GM19035 (cell line): Measurements from ENCODE around the gene MTCL1.

Experiments
- ATAC-seq: cut with Tn5 transposase; IDR thresholded peaks from one replicate; pipeline ENCODE4 v1.9.1; 2021; ENCODE audit not compliant: unreplicated experiment

Gene MTCL1

GRCh38 chr18:8709248-8710059 is 4.1 kb downstream of the MTCL1 start:
- ATAC-seq: no peak

GRCh38 chr18:8711736-8712135 is 6.4 kb downstream of the MTCL1 start:
- ATAC-seq: no peak

GRCh38 chr18:8713691-8714090 is 8.3 kb downstream of the MTCL1 start:
- ATAC-seq: no peak

DNA sequence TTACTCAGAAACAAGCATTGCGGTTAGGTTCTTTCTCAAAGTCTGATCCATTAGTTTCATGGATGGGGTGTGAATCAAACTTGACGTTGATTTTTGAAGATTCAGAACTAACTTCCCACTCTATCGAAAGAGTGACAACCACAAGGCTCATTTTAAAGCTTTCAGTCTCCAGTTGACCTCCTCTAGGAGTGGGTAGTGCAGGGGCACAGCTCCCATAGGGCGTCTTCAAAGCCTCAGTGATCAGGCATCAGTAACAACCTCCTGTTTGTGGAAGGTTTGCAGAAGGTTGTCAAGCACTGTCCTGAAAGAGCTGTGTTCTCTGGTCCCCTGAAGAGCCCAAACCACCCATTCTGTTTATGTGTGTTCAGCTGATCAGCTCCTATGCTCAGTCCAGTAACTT is 10.2 kb downstream of the MTCL1 start:
- no peak for ATAC-seq

- no peak for ATAC-seq
Measured at GRCh38 chr18:8717011-8717770, 11.8 kb downstream of the MTCL1 start.

DNA sequence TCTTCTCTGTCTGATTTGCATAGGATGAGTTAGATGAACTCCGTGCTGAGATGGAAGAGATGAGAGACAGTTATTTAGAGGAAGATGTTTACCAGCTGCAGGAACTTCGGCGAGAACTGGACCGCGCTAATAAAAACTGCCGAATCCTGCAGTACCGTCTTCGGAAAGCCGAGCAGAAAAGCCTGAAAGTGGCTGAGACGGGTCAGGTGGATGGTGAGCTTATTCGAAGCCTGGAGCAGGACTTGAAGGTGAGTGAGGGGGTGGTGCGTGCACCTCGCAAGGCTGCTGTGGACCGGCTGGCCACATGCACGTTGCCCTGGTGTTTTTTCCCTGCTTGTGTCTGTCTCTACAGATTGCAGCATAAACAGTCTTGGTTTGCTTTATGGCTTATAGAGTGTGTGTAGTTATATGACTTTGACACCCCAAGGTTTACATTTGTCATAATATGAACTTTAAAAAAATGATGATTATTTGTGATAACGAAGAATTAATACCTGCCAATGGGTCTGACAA is 13.1 kb downstream of the MTCL1 start:
- ATAC-seq: no peak

DNA sequence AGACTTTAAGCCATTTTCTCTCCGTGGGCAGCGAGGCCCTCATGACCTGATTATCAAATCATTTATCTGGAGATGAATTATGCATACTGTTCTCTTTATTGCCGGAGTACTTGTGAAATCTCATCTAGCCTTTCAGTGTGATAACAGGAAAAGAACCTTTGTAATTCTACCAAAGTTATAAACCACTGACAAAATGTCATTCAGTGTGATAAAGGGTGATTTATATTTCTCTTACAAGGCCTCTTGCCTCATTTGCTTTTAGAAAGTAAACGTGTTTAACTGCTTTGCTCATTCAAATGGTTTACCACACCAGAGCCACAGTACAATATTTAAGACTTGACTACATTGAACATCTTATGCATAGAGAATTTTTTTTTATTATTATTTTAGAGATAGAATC is 13.8 kb downstream of the MTCL1 start:
- ATAC-seq: no peak

GRCh38 chr18:8720141-8720540 is 14.8 kb downstream of the MTCL1 start:
- ATAC-seq: no peak

GRCh38 chr18:8721094-8721669 is 15.8 kb downstream of the MTCL1 start:
- ATAC-seq: no peak

GRCh38 chr18:8721716-8722115 is 16.4 kb downstream of the MTCL1 start:
- ATAC-seq: no peak

- no peak for ATAC-seq
Measured at GRCh38 chr18:8722946-8723820, 17.8 kb downstream of the MTCL1 start.

- no peak for ATAC-seq
Measured at GRCh38 chr18:8724452-8724851, 19.1 kb downstream of the MTCL1 start.

GRCh38 chr18:8726281-8726680 is 20.9 kb downstream of the MTCL1 start:
- ATAC-seq: no peak

DNA sequence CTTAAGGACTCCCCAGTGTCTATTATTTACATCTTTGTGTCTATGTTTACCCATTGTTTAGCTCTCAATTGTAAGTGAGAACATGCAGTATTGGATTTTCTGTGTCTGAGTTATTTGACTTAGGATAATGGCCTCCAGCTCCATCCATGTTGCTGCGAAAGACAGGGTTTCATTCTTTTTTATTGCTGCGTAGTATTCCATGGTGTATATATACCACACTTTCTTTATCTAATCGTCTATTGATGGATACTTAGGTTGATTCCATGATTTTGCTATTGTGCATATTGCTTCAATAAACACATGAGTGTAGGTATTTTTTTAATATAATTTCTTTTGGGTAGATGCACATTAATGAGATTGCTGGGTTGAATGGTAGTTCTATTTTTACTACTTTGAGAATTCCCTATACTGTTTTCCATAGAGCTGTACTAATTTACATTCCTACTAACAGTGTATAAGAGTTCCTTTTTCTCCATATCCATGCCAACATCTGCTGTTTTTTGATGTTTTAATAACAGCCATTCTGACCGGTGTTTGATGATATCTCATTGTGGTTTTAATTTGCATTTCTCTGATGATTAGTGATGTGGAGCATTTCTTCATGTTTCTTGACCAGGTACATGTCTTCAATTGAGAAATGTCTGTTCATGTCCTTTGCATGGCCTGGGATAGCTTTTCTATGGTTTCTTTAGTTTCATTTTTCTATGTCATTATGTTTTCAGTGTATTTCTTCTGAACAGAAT is 21.8 kb downstream of the MTCL1 start:
- no peak for ATAC-seq

GRCh38 chr18:8730080-8730827 is 24.9 kb downstream of the MTCL1 start:
- no peak for ATAC-seq

- ATAC-seq: no peak
Measured at GRCh38 chr18:8732442-8733360, 27.3 kb downstream of the MTCL1 start.

GRCh38 chr18:8734496-8734895 is 29.1 kb downstream of the MTCL1 start:
- ATAC-seq: no peak

GRCh38 chr18:8735274-8735673 is 29.9 kb downstream of the MTCL1 start:
- no peak for ATAC-seq
